Smooth muscle cell of the brain vasculature (primary cell): ENCODE data around the gene KNDC1.
"Not testable (repeated sequence)": the region's sequence is repeated elsewhere in the genome, so short reads cannot be mapped to it uniquely, and the experiment has no call there.

Source experiments
- DNase-seq: peaks from one replicate; pipeline ENCODE4 v3.0.0-alpha.2; 2012; ENCODE audit warnings: low read depth, low spot score

The KNDC1 gene

GRCh38 chr10:133159950-133160825 lies at the start of gene KNDC1:
Gene KNDC1 (plus strand): TSS chr10:133160219. CDS start chr10:133160468, 249 bp downstream.
- no peak for DNase-seq

- DNase-seq: no peak
Observed at GRCh38 chr10:133110609-133111275, 49.3 kb upstream of the KNDC1 start.

- not testable (repeated sequence) for DNase-seq
Observed at GRCh38 chr10:133111640-133112039, 48.4 kb upstream of the KNDC1 start.

- DNase-seq: no peak
Observed at GRCh38 chr10:133113146-133113830, 46.7 kb upstream of the KNDC1 start.

- no peak for DNase-seq
Observed at GRCh38 chr10:133113847-133114246, 46.2 kb upstream of the KNDC1 start.

GRCh38 chr10:133114251-133114650 lies 45.8 kb upstream of the KNDC1 start:
- no peak for DNase-seq

GRCh38 chr10:133114726-133115452 lies 45.1 kb upstream of the KNDC1 start:
- DNase-seq: no peak

- DNase-seq: no peak
Observed at GRCh38 chr10:133115453-133115842, 44.6 kb upstream of the KNDC1 start.

GRCh38 chr10:133115976-133116375 lies 44.0 kb upstream of the KNDC1 start:
- no peak for DNase-seq

GRCh38 chr10:133116455-133116854 lies 43.6 kb upstream of the KNDC1 start:
- no peak for DNase-seq

- no peak for DNase-seq
Observed at GRCh38 chr10:133117036-133117687, 42.9 kb upstream of the KNDC1 start.

GRCh38 chr10:133117688-133118071 lies 42.3 kb upstream of the KNDC1 start:
- no peak for DNase-seq

GRCh38 chr10:133121479-133121878 lies 38.5 kb upstream of the KNDC1 start:
- DNase-seq: no peak

- DNase-seq: no peak
Observed at GRCh38 chr10:133122171-133122935, 37.7 kb upstream of the KNDC1 start.

- DNase-seq: no peak
Observed at GRCh38 chr10:133123050-133123745, 36.8 kb upstream of the KNDC1 start.

GRCh38 chr10:133123746-133124356 lies 36.2 kb upstream of the KNDC1 start:
- DNase-seq: no peak

GRCh38 chr10:133124357-133125211 lies 35.4 kb upstream of the KNDC1 start:
- DNase-seq: no peak

- no peak for DNase-seq
Observed at GRCh38 chr10:133125901-133126300, 34.1 kb upstream of the KNDC1 start.
